Stomach (tissue), 9 donors: Measurements from ENCODE around the gene CFAP46. TPM values are rescaled to one million over a fixed set of nuclear protein-coding genes. Genes with fewer than 3 reads are reported as not detected.
"Not testable (repeated sequence)": the region's sequence is repeated elsewhere in the genome, so short reads cannot be mapped to it uniquely, and the experiment has no call there.

Experiments
- DNase-seq, 2 donors: peaks; one replicate each; pipeline versions ENCODE4 v3.0.0 to v3.0.0-alpha.2; 2013 to 2019
- H3K27ac ChIP-seq, 5 donors: fragments of 200-600 bp in 4 of 5; sonication (generic) in 4 of 5; one replicate each; pipeline ENCODE4 v1.5.1; 2013 to 2019; ENCODE audit warnings: mild to moderate bottlenecking in 1 of 5, moderate library complexity in 1 of 5
- H3K27me3 ChIP-seq, 3 donors: fragments of 200-600 bp; sonication (generic); one replicate each; pipeline ENCODE4 v1.5.1; 2017 to 2019; ENCODE audit warnings: mixed run types in 1 of 3
- H3K36me3 ChIP-seq, 4 donors: fragments of 200-600 bp; sonication (generic); 1 replicate in 3 of 4; 2 replicates in 1 of 4; pipeline ENCODE4 v1.5.1; 2016 to 2019
- H3K4me1 ChIP-seq, 4 donors: fragments of 200-600 bp; sonication (generic); one replicate each; pipeline ENCODE4 v1.5.1; 2016 to 2019
- H3K4me3 ChIP-seq, 4 donors: fragments of 200-600 bp; sonication (generic) in 3 of 4; one replicate each; pipeline ENCODE4 v1.5.1; 2016 to 2019; ENCODE audit warnings: mild to moderate bottlenecking in 1 of 4
- H3K9me3 ChIP-seq, 4 donors: fragments of 200-600 bp; sonication (generic); one replicate each; pipeline ENCODE4 v1.5.1; 2016 to 2019
- EP300 ChIP-seq: sonication (generic); formaldehyde crosslinking; IDR thresholded peaks from one replicate; pipeline ENCODE4 v1.6.1; 2017; ENCODE audit warnings: antibody characterized with exemption
- POLR2A ChIP-seq, 4 donors: fragments of 450-650 bp; IDR thresholded peaks; one replicate each; pipeline ENCODE4 v1.6.1; 2016; ENCODE audit warnings: antibody characterized with exemption in 4 of 4, control low read depth in 2 of 4, mild to moderate bottlenecking in 1 of 4, moderate library complexity in 1 of 4
- POLR2AphosphoS5 ChIP-seq, 3 donors: sonication (generic); formaldehyde crosslinking; IDR thresholded peaks; one replicate each; pipeline ENCODE4 v1.6.1; 2016; ENCODE audit warnings: antibody characterized with exemption in 3 of 3
- WGBS, 5 donors: extraction: QIAGEN DNeasy Blood & Tissue Kit in 3 of 5; methylation state at CpG; one replicate each; pipeline versions ENCODE4 v1.1.5 to v1.1.7; 2013 to 2018; 5-methylcytosine and 5-hydroxymethylcytosine counted together
- intact Hi-C: fragments of 100-400 bp; cut with DNase I; formaldehyde crosslinking; loops from one replicate; pipeline ENCODE4 v1.15.1; 2023; ENCODE audit warnings: low total_unique reads
- polyA plus RNA-seq, 3 donors: library from polyadenylated mRNA; stranded (reverse); fragments of 200-250 nt; gene quantifications; one replicate each; pipeline ENCODE4 v1.2.3, GENCODE V29; 2013
- total RNA-seq, 5 donors: library from RNA; depleted of rRNA; stranded (reverse); fragments of >200 nt; gene quantifications; one replicate each; pipeline versions ENCODE4 v1.1.0 to v1.2.3, GENCODE V29; 2014 to 2016
- TF ChIP-seq, protein P1 (sequence below), 7 experiments: fragments of 450-650 bp in 4 of 7; fragments of 200-600 bp in 3 of 7; sonication (generic) in 3 of 7; IDR thresholded peaks; one replicate each; pipeline ENCODE4 v1.5.1; 2016 to 2019; ENCODE audit warnings: antibody characterized with exemption in 7 of 7, control low read depth in 2 of 7, mild to moderate bottlenecking in 1 of 7
- donor health status: healthy with polysubstance abuse.
- donor health status: Bipolar disorder and iron deficiency.
- donor health status: healthy.

The CFAP46 gene
- total and polyA plus RNA-seq, 8 donors = under 0.01 to 5.8 (median 1.8) TPM; not detected in 1

DNA sequence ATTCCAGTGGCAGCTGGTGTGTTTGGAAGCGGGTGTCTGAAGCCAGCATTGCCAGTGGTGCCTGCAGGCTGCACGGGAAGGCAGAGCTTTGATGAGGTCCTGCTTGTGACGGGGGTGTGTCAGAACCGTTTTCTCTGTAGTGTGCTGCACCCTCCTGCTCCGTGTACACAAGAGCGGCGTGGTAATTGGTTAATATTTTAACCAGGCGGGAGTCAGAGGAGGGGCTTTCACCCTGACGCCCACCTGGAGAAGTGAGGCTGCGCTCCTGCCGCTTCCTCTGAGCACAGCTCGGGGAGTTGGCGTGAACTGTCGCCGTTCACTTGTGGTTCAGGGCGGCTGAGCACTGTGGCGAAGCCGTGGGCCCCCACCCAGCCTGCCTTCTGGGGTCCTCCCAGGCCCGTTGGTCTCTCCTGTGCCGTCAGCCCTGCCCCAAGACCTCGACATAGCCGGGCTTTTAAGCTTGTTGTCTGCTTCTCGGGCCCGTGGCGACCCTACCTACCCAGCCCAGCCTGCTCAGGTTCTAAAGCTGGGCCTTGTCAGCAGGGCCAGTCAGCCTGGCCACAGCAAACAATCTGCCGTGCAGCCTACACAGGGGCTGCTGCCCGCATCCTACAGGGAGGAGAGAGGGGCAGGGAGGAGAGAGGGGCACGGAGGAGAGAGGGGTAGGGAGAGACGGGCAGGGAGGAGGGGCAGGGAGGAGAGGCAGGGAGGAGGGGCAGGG lies 168.0 kb downstream of the CFAP46 start:
- no peak for TF ChIP-seq POLR2A (IDR thresholded peaks at IDR 0.05)
- no peak for TF ChIP-seq POLR2AphosphoS5 (IDR thresholded peaks at IDR 0.05)
- TF ChIP-seq, protein P1, sequence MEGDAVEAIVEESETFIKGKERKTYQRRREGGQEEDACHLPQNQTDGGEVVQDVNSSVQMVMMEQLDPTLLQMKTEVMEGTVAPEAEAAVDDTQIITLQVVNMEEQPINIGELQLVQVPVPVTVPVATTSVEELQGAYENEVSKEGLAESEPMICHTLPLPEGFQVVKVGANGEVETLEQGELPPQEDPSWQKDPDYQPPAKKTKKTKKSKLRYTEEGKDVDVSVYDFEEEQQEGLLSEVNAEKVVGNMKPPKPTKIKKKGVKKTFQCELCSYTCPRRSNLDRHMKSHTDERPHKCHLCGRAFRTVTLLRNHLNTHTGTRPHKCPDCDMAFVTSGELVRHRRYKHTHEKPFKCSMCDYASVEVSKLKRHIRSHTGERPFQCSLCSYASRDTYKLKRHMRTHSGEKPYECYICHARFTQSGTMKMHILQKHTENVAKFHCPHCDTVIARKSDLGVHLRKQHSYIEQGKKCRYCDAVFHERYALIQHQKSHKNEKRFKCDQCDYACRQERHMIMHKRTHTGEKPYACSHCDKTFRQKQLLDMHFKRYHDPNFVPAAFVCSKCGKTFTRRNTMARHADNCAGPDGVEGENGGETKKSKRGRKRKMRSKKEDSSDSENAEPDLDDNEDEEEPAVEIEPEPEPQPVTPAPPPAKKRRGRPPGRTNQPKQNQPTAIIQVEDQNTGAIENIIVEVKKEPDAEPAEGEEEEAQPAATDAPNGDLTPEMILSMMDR (IDR thresholded peaks at IDR 0.05) = no peak
- TF ChIP-seq EP300 = no peak
- Histone ChIP-seq H3K4me3 (no peak overlapping the region), H3K27ac (peak overlapping the region; percentile 48 to 86 (median 77)), H3K36me3 (peaks cover 0 to 74% (median 50%) of the 10 kb centered on the region in 4 donors), H3K4me1 (peaks cover 6 to 24% (median 16%) of the 10 kb centered on the region in 4 donors), H3K27me3 (no peaks in the 10 kb centered on the region), H3K9me3 (no peaks in the 10 kb centered on the region)
- peak; percentile 52 to 84 for DNase-seq
- WGBS, 5 donors = 31 to 60% (median 48%) methylated on average over 14 to 29 of the region's 29 CpGs
- intact Hi-C loops = no loop called here

DNA sequence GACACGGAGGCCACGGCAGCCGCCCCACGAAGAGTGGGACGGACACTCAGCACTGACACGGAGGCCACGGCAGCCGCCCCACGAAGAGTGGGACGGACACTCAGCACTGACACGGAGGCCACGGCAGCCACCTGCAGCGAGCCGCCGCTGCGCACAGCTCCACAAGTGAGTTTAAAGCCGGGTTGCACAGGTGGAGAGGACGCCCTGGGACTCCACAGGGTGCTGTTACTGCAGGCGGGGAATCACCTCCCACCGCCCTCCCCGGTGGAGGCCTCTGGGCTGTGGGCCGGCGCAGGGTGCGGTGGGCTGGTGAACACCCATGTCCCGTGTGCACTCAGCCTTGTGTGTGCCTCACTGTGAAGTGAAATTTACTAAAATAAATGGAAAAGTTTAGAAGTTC lies 169.6 kb downstream of the CFAP46 start:
- H3K27me3 ChIP-seq, intact Hi-C loops, H3K27ac ChIP-seq, H3K4me3 ChIP-seq, DNase-seq, H3K9me3 ChIP-seq: not testable (repeated sequence)
- Histone ChIP-seq H3K36me3 (peaks cover 0 to 75% (median 53%) of the 10 kb centered on the region in 4 donors), H3K4me1 (peaks cover 6 to 24% (median 16%) of the 10 kb centered on the region in 4 donors)
- WGBS, 5 donors = 94 to 98% (median 96%) methylated on average over 15 to 18 of the region's 25 CpGs

DNA sequence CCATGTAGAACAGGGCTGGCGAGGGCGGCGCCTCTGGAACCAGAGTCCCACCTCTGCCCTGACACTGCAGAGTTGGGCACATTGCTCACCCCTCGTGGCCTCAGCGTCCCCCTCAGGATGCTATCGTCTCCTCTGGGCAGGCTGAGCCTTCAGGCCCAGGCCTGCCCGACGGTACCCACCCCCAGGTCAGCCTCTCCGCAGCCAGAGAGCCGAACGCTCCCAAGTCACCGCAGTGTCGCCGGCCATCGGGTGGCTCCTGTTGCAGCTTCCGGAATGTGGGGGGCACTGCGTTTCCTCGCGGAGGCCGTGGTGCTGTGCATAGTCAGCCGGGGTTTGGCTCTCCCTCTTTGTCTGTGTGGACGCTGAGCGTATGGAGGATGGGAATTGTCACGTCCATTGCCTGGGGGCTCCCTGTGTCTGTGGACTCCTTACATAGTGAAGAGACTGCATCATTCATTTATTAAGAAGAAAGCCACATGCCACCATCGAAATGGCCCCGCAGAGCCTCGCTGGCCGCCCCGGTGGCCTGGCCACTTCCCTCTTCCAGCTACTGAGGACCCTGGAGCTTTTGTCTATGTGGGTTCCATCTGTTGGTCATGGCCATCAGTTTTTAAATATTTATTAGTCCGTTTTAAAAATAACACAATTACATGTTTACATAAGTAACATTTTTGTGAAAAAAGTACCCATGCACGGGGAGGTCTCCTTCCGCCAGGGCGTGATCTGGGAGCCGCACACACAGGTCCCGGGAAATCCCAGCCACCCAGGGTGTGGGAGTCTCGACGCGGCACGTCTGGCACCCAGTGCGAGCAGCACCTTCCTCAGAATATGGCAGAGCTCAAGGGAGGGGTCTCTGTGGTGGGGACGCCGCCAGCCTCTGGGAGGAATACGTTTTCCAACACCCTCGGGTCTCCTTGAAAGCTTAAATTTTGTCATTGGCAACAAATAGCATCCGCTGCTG lies 172.0 kb downstream of the CFAP46 start:
- TF ChIP-seq EP300 (no peak), POLR2A (IDR thresholded peaks at IDR 0.05) (no peak), POLR2AphosphoS5 (IDR thresholded peaks at IDR 0.05) (no peak)
- TF ChIP-seq, protein P1 (IDR thresholded peaks at IDR 0.05) = no peak
- WGBS, 5 donors = 93 to 97% (median 95%) methylated on average over 36 to 45 of the region's 45 CpGs
- H3K4me3 ChIP-seq = no peak overlapping the region
- H3K36me3 ChIP-seq = peaks cover 0 to 71% (median 51%) of the 10 kb centered on the region in 4 donors
- H3K27me3 ChIP-seq = no peaks in the 10 kb centered on the region
- DNase-seq = no peak
- H3K27ac ChIP-seq = no peak overlapping the region
- H3K4me1 ChIP-seq = peaks cover 3 to 14% (median 9%) of the 10 kb centered on the region in 4 donors
- H3K9me3 ChIP-seq = no peaks in the 10 kb centered on the region
- intact Hi-C loops = no loop called here

DNA sequence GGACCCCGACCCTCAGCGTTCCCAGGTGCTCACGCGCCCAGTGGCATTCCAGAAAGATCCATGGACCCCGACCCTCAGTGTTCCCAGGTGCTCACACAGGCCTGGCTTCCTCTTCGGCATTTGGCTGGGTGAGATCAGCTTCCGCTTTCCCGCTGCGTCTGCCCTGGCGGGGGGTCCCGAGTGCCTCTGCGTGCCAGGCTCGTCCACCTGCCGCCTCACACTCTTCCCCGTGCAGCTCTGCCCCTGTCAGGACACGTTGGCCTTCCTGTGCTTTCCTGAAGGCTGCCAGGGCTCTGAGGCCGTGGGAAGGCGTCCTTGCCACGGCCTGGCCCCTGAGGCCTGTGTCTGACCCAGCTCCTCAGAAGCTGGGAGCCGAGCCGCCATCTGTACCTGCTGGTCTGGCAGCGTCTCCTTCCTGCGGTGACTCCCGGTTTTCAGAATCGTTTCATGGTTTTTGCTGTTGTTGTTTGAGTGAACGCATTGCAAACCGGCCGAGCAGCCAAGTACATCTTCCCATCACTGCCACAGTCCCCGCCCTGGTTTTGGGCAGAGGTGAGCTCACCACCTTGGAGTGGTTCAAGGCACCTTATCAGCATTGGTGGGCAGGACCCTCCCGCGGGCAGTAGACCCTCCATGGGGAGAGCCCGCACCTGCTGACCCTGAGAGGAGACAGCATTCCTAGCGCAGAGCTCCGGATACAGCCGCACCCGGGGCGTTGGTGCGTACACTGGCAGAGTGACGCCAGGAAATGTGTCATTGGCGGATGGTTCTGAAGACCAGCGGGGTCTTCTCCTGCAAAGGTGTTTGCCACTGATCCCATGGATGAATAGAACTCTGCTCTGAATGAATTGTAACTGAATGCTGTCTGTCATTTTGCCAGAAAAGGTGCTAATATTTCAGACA lies 173.8 kb downstream of the CFAP46 start:
- peaks cover 0 to 65% (median 54%) of the 10 kb centered on the region in 4 donors for H3K36me3 ChIP-seq
- no peak for DNase-seq
- no peaks in the 10 kb centered on the region for H3K27me3 ChIP-seq
- H3K9me3 ChIP-seq = no peaks in the 10 kb centered on the region
- TF ChIP-seq POLR2AphosphoS5 (IDR thresholded peaks at IDR 0.05) (no peak), EP300 (no peak), POLR2A (IDR thresholded peaks at IDR 0.05) (no peak)
- TF ChIP-seq, protein P1 (IDR thresholded peaks at IDR 0.05) = no peak
- H3K4me3 ChIP-seq = no peak overlapping the region
- no peak overlapping the region for H3K27ac ChIP-seq
- WGBS, 5 donors = 92 to 98% (median 97%) methylated on average over 38 to 41 of the region's 41 CpGs
- H3K4me1 ChIP-seq = peaks cover 0 to 10% (median 5%) of the 10 kb centered on the region in 4 donors
- intact Hi-C loops = no loop called here
